ENCODE measurements around the gene SNCA. TPM values are rescaled to one million over a fixed set of nuclear protein-coding genes. Genes with fewer than 3 reads are reported as not detected.

Gene SNCA
- total RNA-seq, 1 donor from 2014 or later: 83.0 TPM

DNA sequence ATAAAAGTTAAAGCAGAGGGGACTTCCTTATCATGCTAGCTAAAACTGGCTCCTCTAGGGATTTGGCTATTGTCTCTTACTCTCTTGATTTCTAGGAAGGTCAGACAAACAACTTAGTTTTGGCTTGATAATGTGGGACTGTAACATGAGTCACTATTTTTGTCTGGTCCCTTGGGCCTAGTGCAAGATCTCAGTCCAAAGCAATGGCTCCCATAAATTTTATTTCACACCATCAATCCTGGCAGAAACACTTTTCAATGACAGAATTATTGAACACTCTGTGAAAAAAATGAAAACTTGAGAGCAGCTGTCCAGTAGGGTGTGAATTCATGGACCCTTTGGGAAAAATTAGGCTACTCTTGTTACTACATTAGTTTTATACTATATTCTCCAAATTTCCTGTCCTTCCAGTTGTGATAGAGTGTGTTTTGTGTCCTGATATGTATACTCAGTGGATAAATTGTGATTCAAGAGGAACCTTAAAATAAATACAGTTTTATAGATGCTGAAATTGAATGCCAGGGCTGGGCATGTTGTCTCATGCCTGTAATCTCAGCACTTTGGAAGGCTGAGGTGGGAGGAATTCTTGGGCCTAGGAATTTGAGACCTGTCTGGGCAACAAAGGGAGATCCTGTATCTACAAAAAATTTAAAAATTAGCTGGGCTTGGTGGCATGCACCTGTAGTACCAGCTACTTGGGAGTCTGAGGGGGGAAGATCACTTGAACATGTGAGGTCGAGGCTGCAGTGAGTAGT is 10.8 kb upstream of the SNCA start:
- Histone ChIP-seq H3K4me3 (ENCODE audit: low read length in 3 of 3) (no peak overlapping the region), H3K27ac (ENCODE audit: low read depth, low read length) (no peak overlapping the region), H3K9me3 (ENCODE audit: control insufficient read depth in 3 of 3, low read length in 3 of 3) (no peaks in the 10 kb centered on the region), H3K9ac (ENCODE audit: low read depth in 1 of 3, low read length in 3 of 3) (no peak overlapping the region), H3K4me1 (ENCODE audit: control insufficient read depth in 3 of 3, insufficient read depth in 3 of 3, low read length in 3 of 3) (no peaks in the 10 kb centered on the region), H3K27me3 (ENCODE audit: control insufficient read depth in 3 of 3, insufficient read depth in 3 of 3, low read length in 3 of 3) (no peaks in the 10 kb centered on the region), H3K36me3 (ENCODE audit: control insufficient read depth in 3 of 3, insufficient read depth in 3 of 3, low read length in 3 of 3) (no peaks in the 10 kb centered on the region)

DNA sequence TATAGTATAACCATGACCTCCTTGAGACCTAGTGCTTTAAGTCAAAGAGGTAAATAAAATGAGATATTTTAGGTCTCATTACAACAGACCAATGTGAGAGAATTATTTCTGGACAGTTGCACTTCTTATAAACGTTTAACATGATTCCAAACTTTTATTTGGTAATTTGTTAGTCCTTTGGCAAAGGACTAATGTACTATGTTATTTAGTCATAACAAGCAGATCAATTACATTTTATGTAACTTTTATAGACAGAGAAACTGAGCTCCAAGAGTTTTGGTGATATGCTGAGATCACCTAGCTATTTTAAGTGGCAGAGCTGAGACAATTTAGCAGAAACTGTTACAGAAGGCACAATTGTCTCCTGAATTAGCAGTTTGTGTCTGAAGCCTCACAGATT is 2.6 kb upstream of the SNCA start:
- Histone ChIP-seq H3K27ac (ENCODE audit: low read depth, low read length) (no peak overlapping the region), H3K9me3 (ENCODE audit: control insufficient read depth in 3 of 3, low read length in 3 of 3) (no peaks in the 10 kb centered on the region), H3K4me3 (ENCODE audit: low read length in 3 of 3) (no peak overlapping the region), H3K36me3 (ENCODE audit: control insufficient read depth in 3 of 3, insufficient read depth in 3 of 3, low read length in 3 of 3) (no peaks in the 10 kb centered on the region), H3K9ac (ENCODE audit: low read depth in 1 of 3, low read length in 3 of 3) (no peak overlapping the region), H3K4me1 (ENCODE audit: control insufficient read depth in 3 of 3, insufficient read depth in 3 of 3, low read length in 3 of 3) (peaks cover 0 to 3% (median 3%) of the 10 kb centered on the region in 3 donors), H3K27me3 (ENCODE audit: control insufficient read depth in 3 of 3, insufficient read depth in 3 of 3, low read length in 3 of 3) (peaks cover 17 to 38% (median 35%) of the 10 kb centered on the region in 3 donors)

DNA sequence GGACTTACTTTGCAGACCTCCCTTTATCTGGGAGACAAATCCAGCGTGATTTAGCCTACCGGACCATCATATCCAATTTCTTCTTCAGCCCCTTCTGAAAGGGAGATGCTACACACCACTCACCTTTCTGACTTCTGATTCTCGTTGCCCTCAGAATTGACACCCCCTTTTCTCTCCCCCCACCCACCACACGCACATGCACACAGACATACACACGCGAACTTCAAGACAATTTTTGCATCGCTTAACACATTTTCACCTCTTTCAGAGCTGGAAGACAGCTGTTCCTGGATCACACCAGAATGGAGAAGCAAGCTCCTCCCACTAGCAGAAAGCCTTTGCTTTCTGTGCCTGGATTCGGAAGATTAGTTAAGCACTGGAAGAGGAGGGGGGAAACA is 1.0 kb upstream of the SNCA start:
- H3K4me3 ChIP-seq (ENCODE audit: low read length in 3 of 3): peak overlapping the region in 2 of 3 donors; percentile 52 to 55
- H3K27me3 ChIP-seq (ENCODE audit: control insufficient read depth in 3 of 3, insufficient read depth in 3 of 3, low read length in 3 of 3): peaks cover 17 to 41% (median 38%) of the 10 kb centered on the region in 3 donors
- no peak overlapping the region for H3K9ac ChIP-seq (ENCODE audit: low read depth in 1 of 3, low read length in 3 of 3)
- peaks cover 0 to 3% (median 3%) of the 10 kb centered on the region in 3 donors for H3K4me1 ChIP-seq (ENCODE audit: control insufficient read depth in 3 of 3, insufficient read depth in 3 of 3, low read length in 3 of 3)
- no peak overlapping the region for H3K27ac ChIP-seq (ENCODE audit: low read depth, low read length)
- H3K36me3 ChIP-seq (ENCODE audit: control insufficient read depth in 3 of 3, insufficient read depth in 3 of 3, low read length in 3 of 3): no peaks in the 10 kb centered on the region
- no peaks in the 10 kb centered on the region for H3K9me3 ChIP-seq (ENCODE audit: control insufficient read depth in 3 of 3, low read length in 3 of 3)

GRCh38 chr4:89837385-89837992 is 528 bp upstream of the SNCA start:
- H3K36me3 ChIP-seq (ENCODE audit: control insufficient read depth in 3 of 3, insufficient read depth in 3 of 3, low read length in 3 of 3): no peaks in the 10 kb centered on the region
- no peaks in the 10 kb centered on the region for H3K9me3 ChIP-seq (ENCODE audit: control insufficient read depth in 3 of 3, low read length in 3 of 3)
- H3K27ac ChIP-seq (ENCODE audit: low read depth, low read length): no peak overlapping the region
- peak overlapping the region; percentile 52 to 64 (median 55) for H3K4me3 ChIP-seq (ENCODE audit: low read length in 3 of 3)
- H3K4me1 ChIP-seq (ENCODE audit: control insufficient read depth in 3 of 3, insufficient read depth in 3 of 3, low read length in 3 of 3): peaks cover 0 to 3% (median 3%) of the 10 kb centered on the region in 3 donors
- peaks cover 17 to 41% (median 38%) of the 10 kb centered on the region in 3 donors for H3K27me3 ChIP-seq (ENCODE audit: control insufficient read depth in 3 of 3, insufficient read depth in 3 of 3, low read length in 3 of 3)
- H3K9ac ChIP-seq (ENCODE audit: low read depth in 1 of 3, low read length in 3 of 3): no peak overlapping the region

GRCh38 chr4:89836031-89836745 is 773 bp downstream of the SNCA start:
- Histone ChIP-seq H3K9ac (ENCODE audit: low read depth in 1 of 3, low read length in 3 of 3) (no peak overlapping the region), H3K9me3 (ENCODE audit: control insufficient read depth in 3 of 3, low read length in 3 of 3) (no peaks in the 10 kb centered on the region), H3K27ac (ENCODE audit: low read depth, low read length) (no peak overlapping the region), H3K36me3 (ENCODE audit: control insufficient read depth in 3 of 3, insufficient read depth in 3 of 3, low read length in 3 of 3) (no peaks in the 10 kb centered on the region), H3K4me1 (ENCODE audit: control insufficient read depth in 3 of 3, insufficient read depth in 3 of 3, low read length in 3 of 3) (peaks cover 0 to 3% (median 3%) of the 10 kb centered on the region in 3 donors), H3K27me3 (ENCODE audit: control insufficient read depth in 3 of 3, insufficient read depth in 3 of 3, low read length in 3 of 3) (peaks cover 17 to 38% (median 36%) of the 10 kb centered on the region in 3 donors), H3K4me3 (ENCODE audit: low read length in 3 of 3) (peak overlapping the region in 1 of 3 donors; percentile 34)

GRCh38 chr4:89835413-89835812 is 1.5 kb downstream of the SNCA start:
- H3K27ac ChIP-seq (ENCODE audit: low read depth, low read length): no peak overlapping the region
- H3K36me3 ChIP-seq (ENCODE audit: control insufficient read depth in 3 of 3, insufficient read depth in 3 of 3, low read length in 3 of 3): no peaks in the 10 kb centered on the region
- peaks cover 0 to 3% (median 3%) of the 10 kb centered on the region in 3 donors for H3K4me1 ChIP-seq (ENCODE audit: control insufficient read depth in 3 of 3, insufficient read depth in 3 of 3, low read length in 3 of 3)
- peaks cover 17 to 35% (median 33%) of the 10 kb centered on the region in 3 donors for H3K27me3 ChIP-seq (ENCODE audit: control insufficient read depth in 3 of 3, insufficient read depth in 3 of 3, low read length in 3 of 3)
- H3K9ac ChIP-seq (ENCODE audit: low read depth in 1 of 3, low read length in 3 of 3): no peak overlapping the region
- H3K9me3 ChIP-seq (ENCODE audit: control insufficient read depth in 3 of 3, low read length in 3 of 3): no peaks in the 10 kb centered on the region
- H3K4me3 ChIP-seq (ENCODE audit: low read length in 3 of 3): no peak overlapping the region

DNA sequence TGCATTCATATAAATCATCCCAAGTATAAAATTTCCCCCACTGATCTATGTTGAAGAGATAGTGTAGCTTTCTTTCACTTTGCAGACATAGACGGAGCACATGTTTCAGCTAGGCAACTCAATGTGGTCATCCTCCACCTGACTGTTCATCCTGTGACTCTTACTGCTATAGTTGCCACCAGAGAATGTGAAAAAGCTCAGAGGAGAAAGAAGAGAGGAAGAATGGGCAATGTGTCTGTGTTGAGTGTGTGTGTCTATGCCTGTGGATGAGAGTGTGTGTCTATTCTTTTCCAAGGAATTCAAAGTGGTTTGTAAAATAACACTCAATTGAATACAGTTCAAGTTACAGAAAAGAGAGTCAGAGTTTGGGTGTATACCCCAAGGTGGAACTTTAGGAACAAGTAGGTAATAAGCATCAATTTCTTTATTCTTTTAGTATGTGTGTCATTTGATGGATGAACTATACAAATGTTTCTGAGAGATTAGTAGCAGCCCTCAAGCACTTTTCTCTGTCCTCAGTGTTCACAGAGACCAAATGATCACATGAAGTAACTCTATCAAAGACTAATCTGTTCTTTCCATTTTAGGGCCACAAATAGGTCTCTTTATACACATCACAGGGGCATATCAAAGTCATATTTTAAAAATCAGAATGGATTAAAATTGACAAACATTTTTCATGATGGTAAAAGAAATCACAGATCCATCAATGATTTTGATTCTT is 2.3 kb downstream of the SNCA start:
- Histone ChIP-seq H3K9me3 (ENCODE audit: control insufficient read depth in 3 of 3, low read length in 3 of 3) (no peaks in the 10 kb centered on the region), H3K27me3 (ENCODE audit: control insufficient read depth in 3 of 3, insufficient read depth in 3 of 3, low read length in 3 of 3) (peaks cover 17 to 33% (median 33%) of the 10 kb centered on the region in 3 donors), H3K4me3 (ENCODE audit: low read length in 3 of 3) (no peak overlapping the region), H3K27ac (ENCODE audit: low read depth, low read length) (no peak overlapping the region), H3K4me1 (ENCODE audit: control insufficient read depth in 3 of 3, insufficient read depth in 3 of 3, low read length in 3 of 3) (peaks cover 0 to 3% (median 3%) of the 10 kb centered on the region in 3 donors), H3K36me3 (ENCODE audit: control insufficient read depth in 3 of 3, insufficient read depth in 3 of 3, low read length in 3 of 3) (no peaks in the 10 kb centered on the region), H3K9ac (ENCODE audit: low read depth in 1 of 3, low read length in 3 of 3) (no peak overlapping the region)

- no peak overlapping the region for H3K9ac ChIP-seq (ENCODE audit: low read depth in 1 of 3, low read length in 3 of 3)
Measured at GRCh38 chr4:89829470-89830138, 7.4 kb downstream of the SNCA start.

GRCh38 chr4:89823416-89823815 is 13.5 kb downstream of the SNCA start:
- Histone ChIP-seq H3K4me1 (ENCODE audit: control insufficient read depth in 3 of 3, insufficient read depth in 3 of 3, low read length in 3 of 3) (no peaks in the 10 kb centered on the region), H3K27ac (ENCODE audit: low read depth, low read length) (no peak overlapping the region), H3K9me3 (ENCODE audit: control insufficient read depth in 3 of 3, low read length in 3 of 3) (no peaks in the 10 kb centered on the region), H3K9ac (ENCODE audit: low read depth in 1 of 3, low read length in 3 of 3) (no peak overlapping the region), H3K4me3 (ENCODE audit: low read length in 3 of 3) (no peak overlapping the region), H3K36me3 (ENCODE audit: control insufficient read depth in 3 of 3, insufficient read depth in 3 of 3, low read length in 3 of 3) (no peaks in the 10 kb centered on the region), H3K27me3 (ENCODE audit: control insufficient read depth in 3 of 3, insufficient read depth in 3 of 3, low read length in 3 of 3) (no peaks in the 10 kb centered on the region)

More at GRCh38 chr4:89829470-89830138, 7.4 kb downstream of the SNCA start:
- H3K4me1 ChIP-seq (ENCODE audit: control insufficient read depth in 3 of 3, insufficient read depth in 3 of 3, low read length in 3 of 3): no peaks in the 10 kb centered on the region
- H3K9me3 ChIP-seq (ENCODE audit: control insufficient read depth in 3 of 3, low read length in 3 of 3): no peaks in the 10 kb centered on the region
- H3K36me3 ChIP-seq (ENCODE audit: control insufficient read depth in 3 of 3, insufficient read depth in 3 of 3, low read length in 3 of 3): no peaks in the 10 kb centered on the region
- no peak overlapping the region for H3K27ac ChIP-seq (ENCODE audit: low read depth, low read length)
- H3K27me3 ChIP-seq (ENCODE audit: control insufficient read depth in 3 of 3, insufficient read depth in 3 of 3, low read length in 3 of 3): peaks cover 0 to 3% (median 2%) of the 10 kb centered on the region in 3 donors
- H3K4me3 ChIP-seq (ENCODE audit: low read length in 3 of 3): no peak overlapping the region

Measured in skeletal muscle tissue (tissue), 4 donors.